ENCODE data around the gene CFAP107.
"Not testable (repeated sequence)": the region's sequence is repeated elsewhere in the genome, so short reads cannot be mapped to it uniquely, and the experiment has no call there.

CFAP107 gene

GRCh38 chr1:12745992-12746323 is at the start of gene CFAP107:
Gene CFAP107, plus strand, starts transcription at chr1:12746200. Its CDS starts 231 bp downstream, at chr1:12746431.
- DNase-seq (ENCODE audit: low read depth in 2 of 2), result no peak

GRCh38 chr1:12696658-12697057 is 49.3 kb upstream of the CFAP107 start:
- no peak for DNase-seq (ENCODE audit: low read depth in 2 of 2)

- DNase-seq (ENCODE audit: low read depth in 2 of 2), result peak; percentile 68 to 73
These were observed 48.6 kb upstream of the CFAP107 start for GRCh38 chr1:12697397-12697796.

GRCh38 chr1:12703821-12704451 is 42.1 kb upstream of the CFAP107 start:
- no peak for DNase-seq (ENCODE audit: low read depth in 2 of 2)

- DNase-seq (ENCODE audit: low read depth in 2 of 2), result no peak
These were observed 39.9 kb upstream of the CFAP107 start for GRCh38 chr1:12706061-12706460.

- DNase-seq (ENCODE audit: low read depth in 2 of 2), result no peak
These were observed 37.5 kb upstream of the CFAP107 start for GRCh38 chr1:12708396-12709090.

GRCh38 chr1:12709091-12709491 is 36.9 kb upstream of the CFAP107 start:
- DNase-seq (ENCODE audit: low read depth in 2 of 2), result peak; percentile 20 to 24

- DNase-seq (ENCODE audit: low read depth in 2 of 2), result peak; percentile 14 to 15
These were observed 36.3 kb upstream of the CFAP107 start for GRCh38 chr1:12709696-12710095.

GRCh38 chr1:12711536-12711935 is 34.5 kb upstream of the CFAP107 start:
- DNase-seq (ENCODE audit: low read depth in 2 of 2), result peak; percentile 43 to 55

- DNase-seq (ENCODE audit: low read depth in 2 of 2), result peak; percentile 17 to 18
These were observed 33.9 kb upstream of the CFAP107 start for GRCh38 chr1:12712076-12712475.

GRCh38 chr1:12712929-12713328 is 33.1 kb upstream of the CFAP107 start:
- no peak for DNase-seq (ENCODE audit: low read depth in 2 of 2)

GRCh38 chr1:12713651-12714050 is 32.3 kb upstream of the CFAP107 start:
- not testable (repeated sequence) for DNase-seq (ENCODE audit: low read depth in 2 of 2)

- DNase-seq (ENCODE audit: low read depth in 2 of 2), result no peak
These were observed 31.1 kb upstream of the CFAP107 start for GRCh38 chr1:12714710-12715475.

GRCh38 chr1:12715896-12716437 is 30.0 kb upstream of the CFAP107 start, which contains the start of gene AADACL3:
Gene AADACL3, plus strand, starts transcription at chr1:12716110. Its CDS starts 67 bp downstream, at chr1:12716177.
- no peak for DNase-seq (ENCODE audit: low read depth in 2 of 2)

- no peak for DNase-seq (ENCODE audit: low read depth in 2 of 2)
These were observed 28.6 kb upstream of the CFAP107 start for GRCh38 chr1:12717301-12717838.

- no peak for DNase-seq (ENCODE audit: low read depth in 2 of 2)
These were observed 23.4 kb upstream of the CFAP107 start for GRCh38 chr1:12722626-12723025.

- DNase-seq (ENCODE audit: low read depth in 2 of 2), result no peak
These were observed 17.6 kb upstream of the CFAP107 start for GRCh38 chr1:12728391-12728790.

GRCh38 chr1:12730156-12730555 is 15.8 kb upstream of the CFAP107 start:
- no peak for DNase-seq (ENCODE audit: low read depth in 2 of 2)

GRCh38 chr1:12731084-12731483 is 14.9 kb upstream of the CFAP107 start:
- DNase-seq (ENCODE audit: low read depth in 2 of 2), result not testable (repeated sequence)

GRCh38 chr1:12734651-12735050 is 11.3 kb upstream of the CFAP107 start:
- DNase-seq (ENCODE audit: low read depth in 2 of 2), result no peak

- DNase-seq (ENCODE audit: low read depth in 2 of 2), result no peak
These were observed 7.1 kb upstream of the CFAP107 start for GRCh38 chr1:12738934-12739333.

GRCh38 chr1:12739613-12740012 is 6.4 kb upstream of the CFAP107 start:
- DNase-seq (ENCODE audit: low read depth in 2 of 2), result no peak
